Uterus (tissue), 4 donors: ENCODE measurements around the gene FBXL15. TPM values are rescaled to one million over a fixed set of nuclear protein-coding genes. Genes with fewer than 3 reads are reported as not detected.
A peak's percentile ranks its signal among the peaks of the same experiment; 100 is the strongest.

ENCODE experiments used
- DNase-seq, 2 donors: peaks; one replicate each; pipeline ENCODE4 v3.0.0-alpha.2; 2019 to 2020
- H3K27ac ChIP-seq, 2 donors: fragments of 200-600 bp; sonication (generic); 1 replicate in 1 of 2; 2 replicates in 1 of 2; pipeline ENCODE4 v1.5.1; 2016 to 2018
- H3K27me3 ChIP-seq, 2 donors: fragments of 200-600 bp; sonication (generic); one replicate each; pipeline ENCODE4 v1.5.1; 2018 to 2019; ENCODE audit warnings: control low read depth in 1 of 2
- H3K36me3 ChIP-seq, 2 donors: fragments of 200-600 bp; sonication (generic); one replicate each; pipeline ENCODE4 v1.5.1; 2019; ENCODE audit warnings: control low read depth in 1 of 2
- H3K4me1 ChIP-seq, 2 donors: fragments of 200-600 bp; sonication (generic); one replicate each; pipeline ENCODE4 v1.5.1; 2018 to 2019; ENCODE audit warnings: control low read depth in 1 of 2
- H3K4me3 ChIP-seq, 2 donors: fragments of 200-600 bp; sonication (generic); 1 replicate in 1 of 2; 2 replicates in 1 of 2; pipeline ENCODE4 v1.5.1; 2018 to 2019; ENCODE audit warnings: mild to moderate bottlenecking in 1 of 2
- H3K9me3 ChIP-seq, 2 donors: fragments of 200-600 bp; sonication (generic); one replicate each; pipeline ENCODE4 v1.5.1; 2019; ENCODE audit warnings: control low read depth in 1 of 2
- POLR2A ChIP-seq, 2 donors: fragments of 450-650 bp; IDR thresholded peaks; one replicate each; pipeline ENCODE4 v1.6.1; 2016; ENCODE audit warnings: antibody characterized with exemption in 2 of 2, mild to moderate bottlenecking in 1 of 2, moderate library complexity in 1 of 2
- intact Hi-C: fragments of 100-400 bp; cut with DNase I; formaldehyde crosslinking; loops from one replicate; pipeline ENCODE4 v1.15.1; 2023; ENCODE audit warnings: low total_unique reads
- total RNA-seq, 4 donors: library from RNA; depleted of rRNA in 3 of 4; stranded (reverse); fragments of >200 nt in 3 of 4; gene quantifications; one replicate each; pipeline versions ENCODE4 v1.1.0 to v1.2.4, GENCODE V29; 2014 to 2023
- TF ChIP-seq, protein P1 (sequence below), 4 experiments: fragments of 200-600 bp in 2 of 4; fragments of 450-650 bp in 2 of 4; sonication (generic) in 2 of 4; IDR thresholded peaks; one replicate each; pipeline ENCODE4 v1.5.1; 2016 to 2019; ENCODE audit warnings: antibody characterized with exemption in 4 of 4, mild to moderate bottlenecking in 2 of 4, moderate library complexity in 1 of 4
- donor health status: DM: yes; HTN: yes; CAD: no.

The FBXL15 gene
- total RNA-seq, 4 donors from 2014 or later: 6.8 to 40.0 (median 16.7) TPM

GRCh38 chr10:102400598-102401341 is 19.9 kb upstream of the FBXL15 start:
- no peaks in the 10 kb centered on the region for H3K36me3 ChIP-seq
- no peaks in the 10 kb centered on the region for H3K9me3 ChIP-seq
- DNase-seq: no peak
- no peak overlapping the region for H3K27ac ChIP-seq
- TF ChIP-seq, protein P1, sequence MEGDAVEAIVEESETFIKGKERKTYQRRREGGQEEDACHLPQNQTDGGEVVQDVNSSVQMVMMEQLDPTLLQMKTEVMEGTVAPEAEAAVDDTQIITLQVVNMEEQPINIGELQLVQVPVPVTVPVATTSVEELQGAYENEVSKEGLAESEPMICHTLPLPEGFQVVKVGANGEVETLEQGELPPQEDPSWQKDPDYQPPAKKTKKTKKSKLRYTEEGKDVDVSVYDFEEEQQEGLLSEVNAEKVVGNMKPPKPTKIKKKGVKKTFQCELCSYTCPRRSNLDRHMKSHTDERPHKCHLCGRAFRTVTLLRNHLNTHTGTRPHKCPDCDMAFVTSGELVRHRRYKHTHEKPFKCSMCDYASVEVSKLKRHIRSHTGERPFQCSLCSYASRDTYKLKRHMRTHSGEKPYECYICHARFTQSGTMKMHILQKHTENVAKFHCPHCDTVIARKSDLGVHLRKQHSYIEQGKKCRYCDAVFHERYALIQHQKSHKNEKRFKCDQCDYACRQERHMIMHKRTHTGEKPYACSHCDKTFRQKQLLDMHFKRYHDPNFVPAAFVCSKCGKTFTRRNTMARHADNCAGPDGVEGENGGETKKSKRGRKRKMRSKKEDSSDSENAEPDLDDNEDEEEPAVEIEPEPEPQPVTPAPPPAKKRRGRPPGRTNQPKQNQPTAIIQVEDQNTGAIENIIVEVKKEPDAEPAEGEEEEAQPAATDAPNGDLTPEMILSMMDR (IDR thresholded peaks at IDR 0.05): no peak
- no peak for TF ChIP-seq POLR2A (IDR thresholded peaks at IDR 0.05)
- no peaks in the 10 kb centered on the region for H3K27me3 ChIP-seq
- no peak overlapping the region for H3K4me3 ChIP-seq
- H3K4me1 ChIP-seq: peaks cover 0 to 18% of the 10 kb centered on the region in 2 donors
- intact Hi-C loops: no loop called here

DNA sequence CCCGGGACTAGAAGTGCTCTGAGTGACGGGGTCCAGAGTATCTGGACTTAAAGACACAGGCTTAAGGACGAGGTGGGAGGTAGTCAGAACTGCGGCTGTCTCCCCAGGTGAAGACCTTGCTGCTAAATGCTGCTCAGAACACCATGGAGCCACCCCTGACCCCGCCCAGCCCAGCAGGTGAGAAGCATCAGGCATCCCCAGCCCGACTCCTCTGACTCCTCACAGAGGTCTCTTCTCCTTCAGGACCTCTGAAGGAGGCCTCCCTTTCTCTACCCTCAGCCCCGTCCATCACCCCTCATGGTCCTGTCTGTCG is 19.3 kb upstream of the FBXL15 start:
- Histone ChIP-seq H3K9me3 (no peaks in the 10 kb centered on the region), H3K4me1 (peaks cover 0 to 15% of the 10 kb centered on the region in 2 donors), H3K36me3 (no peaks in the 10 kb centered on the region), H3K27ac (no peak overlapping the region), H3K27me3 (no peaks in the 10 kb centered on the region), H3K4me3 (no peak overlapping the region)
- DNase-seq: no peak
- intact Hi-C loops: no loop called here
- TF ChIP-seq POLR2A (IDR thresholded peaks at IDR 0.05): no peak
- TF ChIP-seq, protein P1 (IDR thresholded peaks at IDR 0.05): no peak

- no peak for DNase-seq
- Histone ChIP-seq H3K27ac (peak overlapping the region in 1 of 2 donors; percentile 25), H3K27me3 (no peaks in the 10 kb centered on the region), H3K4me3 (no peak overlapping the region), H3K9me3 (no peaks in the 10 kb centered on the region), H3K36me3 (no peaks in the 10 kb centered on the region), H3K4me1 (peaks cover 0 to 11% of the 10 kb centered on the region in 2 donors)
- TF ChIP-seq, protein P1 (IDR thresholded peaks at IDR 0.05): no peak
- no peak for TF ChIP-seq POLR2A (IDR thresholded peaks at IDR 0.05)
- intact Hi-C loops: no loop called here
Measured at GRCh38 chr10:102401735-102402511, 18.7 kb upstream of the FBXL15 start.

- no peaks in the 10 kb centered on the region for H3K27me3 ChIP-seq
- intact Hi-C loops: no loop called here
- peaks cover 0 to 11% of the 10 kb centered on the region in 2 donors for H3K4me1 ChIP-seq
- peak overlapping the region in 1 of 2 donors; percentile 27 for H3K27ac ChIP-seq
- no peak for DNase-seq
- TF ChIP-seq, protein P1 (IDR thresholded peaks at IDR 0.05): no peak
- no peak for TF ChIP-seq POLR2A (IDR thresholded peaks at IDR 0.05)
- no peaks in the 10 kb centered on the region for H3K36me3 ChIP-seq
- H3K4me3 ChIP-seq: no peak overlapping the region
- H3K9me3 ChIP-seq: no peaks in the 10 kb centered on the region
Measured at GRCh38 chr10:102402512-102402896, 18.1 kb upstream of the FBXL15 start.

GRCh38 chr10:102403115-102403514 is 17.5 kb upstream of the FBXL15 start:
- DNase-seq: no peak
- no peaks in the 10 kb centered on the region for H3K36me3 ChIP-seq
- intact Hi-C loops: no loop called here
- TF ChIP-seq, protein P1 (IDR thresholded peaks at IDR 0.05): no peak
- TF ChIP-seq POLR2A (IDR thresholded peaks at IDR 0.05): no peak
- peaks cover 0 to 11% of the 10 kb centered on the region in 2 donors for H3K4me1 ChIP-seq
- peak overlapping the region in 1 of 2 donors; percentile 27 for H3K27ac ChIP-seq
- no peaks in the 10 kb centered on the region for H3K9me3 ChIP-seq
- no peak overlapping the region for H3K4me3 ChIP-seq
- no peaks in the 10 kb centered on the region for H3K27me3 ChIP-seq
